Muscle of back (tissue), 11 donors: ENCODE data around the gene URAD. TPM values are rescaled to one million over a fixed set of nuclear protein-coding genes. Genes with fewer than 3 reads are reported as not detected.

ENCODE experiments used
- DNase-seq, 3 donors: peaks; one replicate each; pipeline versions ENCODE4 v3.0.0 to v3.0.0-alpha.2; 2013
- polyA plus RNA-seq, 10 donors: library from polyadenylated mRNA; unstranded; fragments of 120-200 nt; gene quantifications; one replicate each; pipeline ENCODE4 v1.2.1, GENCODE V29; 2013; ENCODE audit not compliant: insufficient read length in 10 of 10

Gene URAD
- polyA plus RNA-seq, 10 donors, result not detected

DNA sequence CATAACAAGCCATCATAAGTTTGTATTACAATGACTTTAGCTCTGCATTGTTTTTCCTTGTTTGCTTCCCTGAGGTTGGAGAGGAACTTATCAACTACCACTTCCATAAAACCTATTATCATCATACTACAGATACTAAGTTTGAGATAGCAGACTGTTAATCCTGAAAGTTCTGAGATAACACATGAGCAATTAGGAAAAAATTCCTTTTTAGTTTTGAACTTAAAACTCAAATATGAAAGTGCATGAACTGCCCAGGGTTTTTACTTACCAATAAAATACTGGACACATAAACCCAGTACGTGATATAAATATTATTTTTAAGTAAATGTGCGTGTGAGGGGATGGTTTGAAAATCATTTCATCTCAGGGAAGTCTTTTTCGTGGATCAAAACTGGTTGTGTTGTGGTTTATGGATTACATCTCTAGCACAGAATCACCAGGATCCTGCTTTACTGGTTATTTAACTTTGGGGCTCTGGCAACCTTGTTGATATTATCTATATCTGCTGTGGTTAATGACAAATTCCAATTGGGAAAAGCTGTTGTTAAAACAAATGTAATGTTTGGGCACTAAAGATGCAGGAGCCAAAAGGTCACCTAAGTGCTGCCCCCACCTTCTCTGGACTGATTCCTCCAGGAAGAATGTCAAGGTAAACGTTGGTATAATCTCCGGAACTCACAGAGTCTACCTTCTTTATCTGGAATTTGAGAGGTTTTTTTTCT lies 31.8 kb downstream of the URAD start:
- DNase-seq, result no peak

DNA sequence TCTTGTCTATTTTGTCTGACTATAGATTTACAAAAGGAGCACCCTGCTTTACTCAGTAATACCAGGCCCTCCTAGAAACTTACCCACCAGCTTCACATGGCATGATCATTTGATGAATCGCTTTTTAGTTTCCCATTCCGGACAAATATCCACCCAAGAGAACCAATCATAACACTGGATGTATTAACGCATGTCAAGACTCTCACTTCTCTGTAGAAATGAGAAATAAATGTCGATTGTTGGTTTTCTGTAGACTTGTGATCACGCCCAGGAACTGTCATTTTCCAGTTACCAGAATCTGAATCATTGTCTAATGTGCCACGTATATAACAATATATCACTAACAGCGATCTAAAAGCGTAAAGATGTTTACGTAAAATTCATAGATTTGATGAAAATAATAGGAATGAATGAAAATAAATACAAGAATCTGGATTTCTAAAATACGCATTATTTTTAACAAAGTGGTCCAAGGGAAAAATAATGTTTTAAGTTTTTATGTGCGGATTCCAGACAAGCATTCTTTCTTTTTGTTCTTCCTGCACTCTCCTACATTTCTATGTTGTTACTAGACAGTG lies 33.4 kb downstream of the URAD start:
- no peak for DNase-seq

GRCh38 chr13:27954406-27954851 lies 34.1 kb downstream of the URAD start:
- peak in 1 of 3 donors; percentile 49 for DNase-seq

GRCh38 chr13:27953676-27954405 lies 34.7 kb downstream of the URAD start:
- DNase-seq, result peak; percentile 49 to 91 (median 79)

- DNase-seq, result no peak
Measured at GRCh38 chr13:27952876-27953675, 35.4 kb downstream of the URAD start.

GRCh38 chr13:27942972-27943371 lies 45.5 kb downstream of the URAD start:
- no peak for DNase-seq

GRCh38 chr13:27933580-27934328 lies 54.7 kb downstream of the URAD start:
- no peak for DNase-seq

- no peak for DNase-seq
Measured at GRCh38 chr13:27933118-27933517, 55.4 kb downstream of the URAD start.

DNA sequence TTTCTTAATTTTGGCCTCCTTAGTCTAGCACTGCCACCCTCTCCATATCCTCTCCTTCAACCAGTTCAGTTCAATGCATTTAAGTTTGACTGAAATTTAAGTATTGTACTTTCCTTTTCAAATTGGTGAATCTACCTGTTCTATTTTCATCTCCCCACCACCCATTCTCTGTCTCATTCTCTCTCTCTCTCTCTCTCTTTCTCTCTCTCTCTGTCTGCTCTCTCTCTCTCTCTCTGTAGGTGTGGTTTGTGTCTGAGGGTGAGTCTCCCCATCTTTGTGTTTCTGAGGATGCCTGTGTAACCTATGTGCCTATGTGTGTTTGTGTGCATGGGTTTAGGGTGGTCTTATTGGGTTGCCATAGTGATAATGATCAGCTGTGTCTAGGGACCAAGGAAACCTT lies 58.6 kb downstream of the URAD start:
- DNase-seq, result no peak

DNA sequence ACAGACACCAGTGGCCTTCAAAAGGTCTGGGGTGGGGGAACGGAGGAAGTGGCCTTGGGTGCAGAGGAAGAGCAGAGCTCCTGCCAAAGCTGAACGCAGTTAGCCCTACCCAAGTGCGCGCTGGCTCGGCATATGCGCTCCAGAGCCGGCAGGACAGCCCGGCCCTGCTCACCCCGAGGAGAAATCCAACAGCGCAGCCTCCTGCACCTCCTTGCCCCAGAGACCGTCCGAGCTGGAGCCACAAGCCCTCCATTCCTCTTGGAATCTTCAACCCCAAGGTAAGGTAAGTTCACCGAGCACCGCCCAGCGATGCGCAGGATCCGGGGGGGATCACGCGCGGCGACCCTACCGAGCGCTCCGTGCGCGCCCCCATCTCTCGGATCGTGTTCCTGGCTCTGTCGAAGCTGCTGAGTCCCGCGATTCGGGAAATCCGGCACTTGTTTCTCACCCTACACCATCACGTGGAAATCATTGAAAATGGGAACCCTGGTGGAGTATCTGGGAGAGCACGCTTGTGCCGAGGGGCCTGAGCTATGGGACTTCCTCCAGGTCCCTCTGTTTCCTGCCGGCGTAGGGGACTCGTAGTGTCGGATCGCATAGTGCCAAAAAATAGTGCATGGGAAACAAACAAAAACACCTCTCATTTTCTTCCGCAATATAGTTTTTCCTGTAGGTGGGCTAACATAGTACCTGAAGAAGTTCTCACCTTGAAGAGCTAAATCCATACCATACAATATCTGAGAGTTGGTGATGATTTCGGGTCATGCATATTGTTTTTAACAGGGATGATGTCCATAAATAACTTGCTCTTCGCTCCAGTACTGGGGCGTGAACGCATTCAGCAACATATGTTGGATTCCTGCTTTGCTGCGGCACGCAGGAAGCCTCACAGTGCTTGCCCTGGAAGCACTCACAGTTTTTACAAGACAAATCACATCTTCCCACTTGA lies 59.4 kb downstream of the URAD start:
- DNase-seq, result peak in 1 of 3 donors; percentile 4

DNA sequence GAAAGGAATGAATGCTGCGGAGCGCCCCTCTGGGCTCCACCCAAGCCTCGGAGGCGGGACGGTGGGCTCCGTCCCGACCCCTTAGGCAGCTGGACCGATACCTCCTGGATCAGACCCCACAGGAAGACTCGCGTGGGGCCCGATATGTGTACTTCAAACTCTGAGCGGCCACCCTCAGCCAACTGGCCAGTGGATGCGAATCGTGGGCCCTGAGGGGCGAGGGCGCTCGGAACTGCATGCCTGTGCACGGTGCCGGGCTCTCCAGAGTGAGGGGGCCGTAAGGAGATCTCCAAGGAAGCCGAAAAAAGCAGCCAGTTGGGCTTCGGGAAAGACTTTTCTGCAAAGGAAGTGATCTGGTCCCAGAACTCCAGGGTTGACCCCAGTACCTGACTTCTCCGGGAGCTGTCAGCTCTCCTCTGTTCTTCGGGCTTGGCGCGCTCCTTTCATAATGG lies 60.1 kb downstream of the URAD start:
- no peak for DNase-seq

Other genes starting within 250 kb of the URAD start
- gene GSX1, start 196.2 kb downstream of the URAD start, polyA plus RNA-seq, result not detected
- gene PDX1, start 68.7 kb downstream of the URAD start, polyA plus RNA-seq, result under 1 TPM in 1 of 10 donors, not detected in 9; 0.12 TPM
- gene CDX2, start 19.4 kb downstream of the URAD start, polyA plus RNA-seq, result under 1 TPM in 1 of 10 donors, not detected in 9; 0.07 TPM
- under 1 TPM; 0.08 to 0.64 (median 0.22) TPM for gene FLT3, start 111.9 kb upstream of the URAD start, polyA plus RNA-seq
- 10 to 100 TPM; 16.0 to 30.0 (median 22.7) TPM for gene PAN3, start 149.9 kb upstream of the URAD start, polyA plus RNA-seq